Activated T-cell treated with anti-CD3 and anti-CD28 coated beads for 48 hours (primary cell): Measurements from ENCODE around the gene PERCC1.
A peak's percentile ranks its signal among the peaks of the same experiment; 100 is the strongest.

ENCODE experiments used
- DNase-seq: peaks from one replicate; pipeline ENCODE4 v3.0.0-alpha.2; 2020; ENCODE audit warnings: low read depth

The PERCC1 gene

GRCh38 chr16:1430759-1431496 lies at the start of gene PERCC1:
PERCC1 (plus strand) TSS chr16:1431078; CDS start chr16:1432594, 1,516 bp downstream.
- no peak for DNase-seq

- no peak for DNase-seq
Measured at GRCh38 chr16:1381612-1382406, 49.1 kb upstream of the PERCC1 start.

GRCh38 chr16:1383556-1383955 lies 47.3 kb upstream of the PERCC1 start:
- DNase-seq = no peak

- no peak for DNase-seq
Measured at GRCh38 chr16:1385232-1385631, 45.6 kb upstream of the PERCC1 start.

GRCh38 chr16:1387331-1387730 lies 43.5 kb upstream of the PERCC1 start:
- DNase-seq = no peak

- no peak for DNase-seq
Measured at GRCh38 chr16:1389762-1390161, 41.1 kb upstream of the PERCC1 start.

- DNase-seq = no peak
Measured at GRCh38 chr16:1390239-1390779, 40.6 kb upstream of the PERCC1 start.

GRCh38 chr16:1392826-1393225 lies 38.1 kb upstream of the PERCC1 start:
- DNase-seq = no peak

GRCh38 chr16:1393613-1394176 lies 37.2 kb upstream of the PERCC1 start:
- DNase-seq = no peak

GRCh38 chr16:1394367-1394951 lies 36.4 kb upstream of the PERCC1 start:
- DNase-seq = no peak

GRCh38 chr16:1395444-1396031 lies 35.3 kb upstream of the PERCC1 start:
- no peak for DNase-seq

- DNase-seq = no peak
Measured at GRCh38 chr16:1397779-1398178, 33.1 kb upstream of the PERCC1 start.

GRCh38 chr16:1398351-1398750 lies 32.5 kb upstream of the PERCC1 start:
- DNase-seq = no peak

- no peak for DNase-seq
Measured at GRCh38 chr16:1398826-1399581, 31.9 kb upstream of the PERCC1 start.

- DNase-seq = no peak
Measured at GRCh38 chr16:1401061-1401757, 29.7 kb upstream of the PERCC1 start.

GRCh38 chr16:1401758-1402154 lies 29.1 kb upstream of the PERCC1 start:
- no peak for DNase-seq

- DNase-seq = no peak
Measured at GRCh38 chr16:1403036-1403435, 27.8 kb upstream of the PERCC1 start.

- DNase-seq = no peak
Measured at GRCh38 chr16:1403733-1404132, 27.1 kb upstream of the PERCC1 start.

GRCh38 chr16:1407753-1408152 lies 23.1 kb upstream of the PERCC1 start:
- DNase-seq = no peak

- peak; percentile 95 for DNase-seq
Measured at GRCh38 chr16:1408171-1408837, 22.6 kb upstream of the PERCC1 start.
